Measurements from ENCODE around the gene CLCN7.

The CLCN7 gene

DNA sequence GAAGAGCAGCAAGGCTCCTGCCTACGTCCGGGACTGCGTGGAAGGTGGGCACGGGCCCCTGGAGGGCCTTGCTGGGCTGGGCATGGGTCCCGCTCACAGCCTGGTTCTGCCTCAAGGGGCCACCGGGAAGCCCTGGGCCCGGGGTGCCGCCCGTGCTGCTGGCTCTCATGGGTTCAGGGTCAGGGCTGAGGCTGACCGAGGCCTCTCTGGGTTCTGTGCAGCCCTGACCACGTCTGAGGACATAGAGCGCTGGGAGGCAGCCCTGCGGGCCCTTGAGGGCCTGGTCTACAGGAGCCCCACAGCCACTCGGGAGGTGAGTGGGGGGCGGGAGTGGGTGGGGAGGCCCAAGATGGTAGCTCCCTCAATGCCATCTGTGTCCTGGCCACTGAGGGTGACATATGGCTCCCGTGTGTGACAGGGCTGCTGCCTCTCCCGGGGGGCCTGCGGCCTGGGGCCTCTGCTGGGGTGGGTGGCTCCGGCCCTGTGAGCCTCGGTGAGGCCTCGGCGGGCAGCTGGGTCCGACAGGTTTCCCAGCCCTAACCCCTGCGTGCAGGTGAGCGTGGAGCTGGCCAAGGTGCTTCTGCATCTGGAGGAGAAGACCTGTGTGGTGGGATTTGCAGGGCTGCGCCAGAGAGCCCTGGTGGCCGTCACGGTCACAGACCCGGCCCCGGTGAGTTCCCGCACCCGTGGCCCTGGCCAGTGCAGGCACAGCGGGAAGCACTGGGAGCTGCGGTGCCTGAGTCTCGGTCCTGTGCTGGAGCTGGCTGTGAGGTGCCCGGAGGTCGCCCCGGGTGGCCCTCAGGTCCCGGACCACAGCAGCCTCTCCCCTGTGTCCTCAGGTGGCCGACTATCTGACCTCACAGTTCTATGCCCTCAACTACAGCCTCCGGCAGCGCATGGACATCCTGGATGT, 27.5 kb upstream of the CLCN7 start:
- no peak for DNase-seq

DNA sequence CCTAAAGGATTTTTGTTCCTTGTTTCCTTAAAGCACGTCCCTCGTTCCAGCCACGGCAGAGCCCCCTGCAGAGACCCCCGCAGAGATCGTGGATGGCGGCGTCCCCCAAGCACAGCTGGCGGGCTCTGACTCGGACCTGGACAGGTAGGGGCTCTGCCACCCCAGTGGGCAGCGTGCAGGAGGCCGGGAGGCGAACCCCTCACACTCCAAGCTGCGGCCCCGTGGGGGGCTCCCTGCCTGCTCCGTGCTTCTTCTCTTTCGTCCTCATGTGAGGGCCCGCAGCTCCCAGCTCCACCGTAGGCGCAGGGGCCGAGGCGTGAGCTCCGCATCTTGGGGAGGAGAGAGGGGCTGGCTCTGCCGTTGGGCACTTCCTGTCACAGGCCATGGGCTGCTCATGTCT, 26.8 kb upstream of the CLCN7 start:
- no peak for DNase-seq

DNA sequence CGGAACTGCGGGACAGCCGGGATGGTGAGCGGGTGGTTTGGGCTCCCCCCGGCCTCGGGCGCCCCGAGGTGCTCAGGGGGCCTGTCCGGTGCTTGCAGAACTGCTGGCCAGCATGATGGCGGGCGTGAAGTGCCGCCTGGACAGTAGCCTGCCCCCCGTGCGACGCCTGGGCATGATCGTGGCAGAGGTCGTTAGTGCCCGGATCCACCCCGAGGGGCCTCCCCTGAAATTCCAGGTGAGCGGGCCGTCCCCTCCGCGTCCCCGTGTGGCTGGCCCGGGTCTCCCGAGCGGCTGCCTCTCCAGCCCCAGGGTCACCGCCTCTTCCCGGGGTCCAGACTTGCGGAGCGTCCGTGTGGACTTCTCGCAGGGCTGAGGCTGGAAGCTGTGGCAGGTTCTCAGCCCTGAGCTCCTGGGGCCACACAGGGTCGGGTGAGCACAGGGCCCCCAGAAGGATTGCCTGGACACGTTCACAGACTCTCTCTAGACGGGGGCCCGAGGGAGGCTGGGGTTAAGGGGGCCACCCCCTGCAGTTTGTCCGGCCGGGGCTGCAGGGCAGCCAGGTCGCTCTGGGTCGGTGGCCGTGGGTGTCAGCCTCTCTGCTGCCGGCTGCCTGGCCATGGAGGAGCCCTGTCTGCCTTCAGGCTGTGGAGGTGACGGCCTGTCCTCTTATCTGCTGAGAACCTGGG, 25.8 kb upstream of the CLCN7 start:
- DNase-seq = no peak

DNA sequence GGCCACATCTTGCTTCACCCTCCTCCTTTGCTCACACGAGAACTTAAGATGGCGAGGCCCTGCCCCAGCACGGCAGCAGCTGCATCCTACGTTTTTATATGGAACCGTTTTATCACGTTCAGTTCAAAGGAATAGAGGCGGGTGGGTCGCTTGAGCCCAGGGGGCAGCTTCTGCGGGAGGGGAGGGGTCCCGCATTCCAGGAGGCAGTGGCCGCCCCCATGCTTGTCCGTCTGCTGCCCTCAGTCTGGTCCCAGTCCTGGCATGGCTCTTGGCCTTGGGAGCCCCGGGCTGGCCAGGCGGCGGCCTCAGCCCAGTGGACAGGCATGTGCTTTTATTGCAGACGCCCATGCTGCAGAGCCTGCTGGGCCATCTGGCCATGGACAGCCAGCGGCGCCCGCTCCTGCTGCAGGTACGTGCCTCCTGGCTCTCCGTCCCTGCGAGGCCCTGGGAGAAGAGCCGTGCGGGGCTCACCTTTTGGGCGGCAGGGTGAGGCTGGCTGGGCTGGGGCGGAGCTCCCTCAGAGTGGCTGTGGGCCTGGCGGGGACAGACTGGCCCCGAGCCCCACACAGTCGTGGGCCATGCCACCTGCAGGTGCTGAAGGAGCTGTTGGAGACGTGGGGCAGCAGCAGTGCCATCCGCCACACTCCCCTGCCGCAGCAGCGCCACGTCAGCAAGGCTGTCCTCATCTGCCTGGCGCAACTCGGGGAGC, 25.1 kb upstream of the CLCN7 start:
- no peak for DNase-seq

DNA sequence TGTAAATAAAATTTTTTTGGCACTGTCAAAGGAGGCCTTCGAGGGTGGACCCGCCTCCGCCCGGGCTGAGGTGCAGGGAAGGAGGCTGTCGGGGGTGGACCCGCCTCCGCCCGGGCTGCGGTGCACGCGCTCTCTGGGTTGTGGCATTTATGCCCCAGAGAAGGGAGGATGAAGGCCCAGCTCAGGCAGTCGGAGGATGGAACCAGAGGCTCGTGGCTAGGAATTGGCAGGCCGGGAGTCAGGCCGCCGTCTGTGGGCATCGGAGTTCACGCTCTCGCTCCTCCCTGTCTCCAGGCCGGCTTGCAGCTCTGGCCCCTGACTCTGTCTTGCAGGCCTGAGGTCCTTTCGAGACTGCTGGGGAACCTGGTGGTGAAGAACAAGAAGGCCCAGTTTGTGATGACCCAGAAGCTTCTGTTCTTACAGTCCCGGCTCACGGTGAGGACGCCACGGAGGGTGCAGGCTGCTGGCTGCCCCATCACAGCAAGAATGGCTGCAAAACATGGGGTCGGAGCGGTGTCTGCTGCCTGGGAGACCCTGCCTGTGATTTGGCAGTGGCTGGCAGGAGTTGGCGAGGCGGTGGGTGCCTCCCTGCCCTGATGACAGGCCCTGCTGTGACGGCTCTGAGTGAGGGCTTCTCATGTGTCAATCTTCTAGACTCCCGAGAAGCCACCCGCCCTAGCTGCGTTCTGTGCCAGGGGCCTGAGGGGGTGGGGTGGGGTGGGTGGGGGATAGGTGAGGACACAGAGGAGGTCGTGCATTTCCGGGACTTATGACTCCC, 24.3 kb upstream of the CLCN7 start:
- DNase-seq = no peak

DNA sequence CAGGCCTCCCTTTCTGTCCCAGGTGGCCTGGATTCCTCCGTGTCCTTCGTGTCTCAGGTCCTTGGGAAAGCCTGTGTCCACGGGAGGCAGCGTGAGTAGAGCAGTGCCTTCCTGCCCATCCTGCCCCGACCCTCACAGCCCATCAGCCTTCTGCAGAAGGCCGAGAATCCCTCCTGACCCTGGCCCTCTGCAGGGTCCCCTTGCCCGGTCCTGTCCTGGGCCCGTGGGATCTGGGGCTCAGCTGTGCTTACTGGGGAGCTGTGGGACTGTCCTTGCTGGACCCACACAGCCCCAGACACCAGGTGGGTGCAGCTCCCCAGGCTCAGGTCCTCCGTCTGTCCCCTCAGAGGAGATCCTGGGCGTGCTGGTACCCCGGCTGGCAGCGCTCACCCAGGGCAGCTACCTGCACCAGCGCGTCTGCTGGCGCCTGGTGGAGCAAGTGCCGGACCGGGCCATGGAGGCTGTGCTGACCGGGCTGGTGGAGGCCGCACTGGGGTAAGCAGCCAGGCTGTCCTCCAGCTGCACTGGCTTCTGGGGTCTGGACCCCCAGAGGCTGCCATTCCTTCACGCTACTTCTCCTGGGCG, 22.3 kb upstream of the CLCN7 start:
- no peak for DNase-seq

DNA sequence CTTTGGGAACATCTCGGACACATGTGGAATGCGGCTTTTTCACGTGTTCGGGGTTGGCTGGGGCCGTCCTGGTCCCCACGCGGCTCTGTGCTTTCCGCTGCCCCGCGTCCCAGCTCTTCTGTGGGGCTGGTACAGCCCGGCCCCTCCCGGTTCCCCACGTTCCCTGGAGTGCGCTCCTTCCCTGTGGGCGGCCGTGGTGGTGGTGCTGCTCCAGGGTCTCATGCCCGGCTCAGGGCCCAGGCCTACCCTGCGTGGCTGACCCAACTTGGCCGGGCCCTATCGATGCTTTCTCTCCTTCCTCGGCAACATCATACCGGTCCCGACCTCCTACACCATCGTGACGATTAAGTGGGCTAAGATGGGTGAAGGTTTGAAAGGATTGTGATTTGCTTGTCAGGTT, 21.6 kb upstream of the CLCN7 start:
- no peak for DNase-seq

DNA sequence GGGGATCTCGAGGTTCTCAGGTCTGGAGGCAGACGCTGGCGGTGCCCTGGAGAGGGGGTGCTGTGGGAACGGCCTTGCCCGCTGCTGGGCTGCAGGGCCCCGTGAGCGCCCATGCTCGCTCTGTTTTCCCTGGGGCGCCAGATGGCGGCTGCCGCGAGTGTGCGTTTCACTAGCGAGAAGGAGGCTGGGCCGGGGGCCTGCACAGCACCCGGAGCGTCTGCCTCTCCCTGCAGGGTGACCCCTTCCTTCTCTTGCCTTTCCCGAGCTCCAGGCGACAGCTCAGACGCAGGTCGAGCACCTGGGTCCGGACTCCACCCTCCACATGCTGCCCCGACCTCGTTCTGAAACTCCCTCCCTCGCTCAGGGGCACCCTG, 21.0 kb upstream of the CLCN7 start:
- DNase-seq = no peak

DNA sequence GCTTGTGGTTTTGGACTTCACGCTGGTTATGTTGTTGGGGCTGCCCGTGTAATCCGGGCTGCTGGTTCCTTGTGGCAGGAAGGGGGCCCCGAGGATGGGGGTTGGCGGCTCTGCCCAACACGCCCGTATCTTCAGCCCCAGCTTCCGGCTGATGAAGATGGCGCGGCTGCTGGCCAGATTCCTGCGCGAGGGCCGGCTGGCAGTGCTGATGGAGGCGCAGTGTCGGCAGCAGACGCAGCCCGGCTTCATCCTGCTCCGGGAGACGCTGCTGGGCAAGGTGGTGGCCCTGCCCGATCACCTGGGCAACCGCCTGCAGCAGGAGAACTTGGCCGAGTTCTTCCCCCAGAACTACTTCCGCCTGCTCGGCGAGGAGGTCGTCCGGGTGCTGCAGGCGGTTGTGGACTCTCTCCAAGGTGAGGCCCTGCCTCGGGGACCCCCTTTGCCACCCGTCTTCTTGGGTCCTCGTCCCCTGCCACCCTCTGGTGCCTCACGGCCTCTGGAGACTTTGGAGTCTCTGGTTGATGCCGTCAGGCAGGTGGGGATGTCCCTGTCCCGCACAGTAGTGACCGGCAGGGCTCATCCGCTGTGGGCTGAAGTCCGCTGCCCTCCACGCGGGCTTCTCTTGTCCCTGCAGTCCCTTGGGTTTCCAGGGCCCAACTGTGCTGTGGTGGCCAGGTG, 20.5 kb upstream of the CLCN7 start:
- no peak for DNase-seq

DNA sequence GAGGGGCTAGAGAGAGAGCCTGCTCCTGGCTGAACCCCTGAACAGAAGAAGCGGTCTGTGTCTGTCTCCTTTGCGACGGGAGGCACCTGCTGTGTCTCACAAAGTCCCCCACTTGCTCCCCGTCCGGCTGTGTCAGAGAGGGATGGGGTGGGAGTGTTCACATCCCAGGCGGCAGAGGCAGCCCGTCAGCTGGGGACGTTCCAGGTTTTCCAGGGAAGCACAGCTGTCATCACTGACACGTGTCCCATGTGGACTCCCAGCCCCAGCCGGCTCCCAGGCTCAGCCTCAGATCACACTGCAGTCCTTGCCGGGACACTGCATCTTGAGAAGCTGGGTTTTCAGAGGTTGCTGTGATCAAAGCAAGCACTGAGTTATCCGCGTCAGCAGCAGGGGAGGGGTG, 19.9 kb upstream of the CLCN7 start:
- no peak for DNase-seq

DNA sequence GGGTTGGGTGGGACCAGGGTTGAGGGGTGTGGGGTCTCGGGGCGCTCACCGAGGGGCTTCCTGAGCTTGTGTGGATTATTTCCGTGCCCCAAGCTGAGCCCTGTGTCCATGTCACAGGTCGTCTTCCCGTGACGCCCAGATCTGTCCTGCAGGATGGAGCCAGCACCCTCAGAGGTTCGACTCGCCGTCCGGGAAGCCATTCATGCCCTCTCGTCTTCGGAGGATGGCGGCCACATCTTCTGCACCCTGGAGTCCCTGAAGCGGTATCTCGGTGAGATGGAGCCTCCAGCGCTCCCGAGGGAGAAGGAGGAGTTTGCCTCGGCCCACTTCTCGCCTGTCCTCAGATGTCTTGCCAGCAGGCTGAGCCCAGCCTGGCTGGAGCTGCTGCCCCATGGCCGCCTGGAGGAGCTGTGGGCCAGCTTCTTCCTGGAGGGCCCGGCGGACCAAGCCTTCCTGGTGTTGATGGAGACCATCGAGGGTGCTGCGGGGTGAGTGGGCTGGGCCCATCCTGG, 19.4 kb upstream of the CLCN7 start:
- DNase-seq = no peak

DNA sequence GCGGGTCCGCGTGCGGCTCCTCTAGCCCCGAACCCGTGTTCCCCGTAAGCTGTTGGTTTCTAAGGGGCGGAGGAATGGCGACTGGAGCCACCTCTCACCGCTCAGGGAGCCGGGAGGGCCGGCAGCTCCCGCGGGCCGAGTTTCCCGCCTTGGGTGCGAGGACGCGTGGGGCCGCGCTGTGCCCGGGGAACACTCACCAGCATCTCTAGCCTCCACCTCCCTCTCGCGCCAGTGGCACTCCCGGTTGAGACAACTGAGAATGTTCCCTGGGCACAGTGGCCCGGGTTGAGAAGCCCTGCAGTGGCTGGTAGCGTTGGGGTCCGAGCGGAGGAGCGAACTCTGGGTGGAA, 18.9 kb upstream of the CLCN7 start:
- DNase-seq = no peak

DNA sequence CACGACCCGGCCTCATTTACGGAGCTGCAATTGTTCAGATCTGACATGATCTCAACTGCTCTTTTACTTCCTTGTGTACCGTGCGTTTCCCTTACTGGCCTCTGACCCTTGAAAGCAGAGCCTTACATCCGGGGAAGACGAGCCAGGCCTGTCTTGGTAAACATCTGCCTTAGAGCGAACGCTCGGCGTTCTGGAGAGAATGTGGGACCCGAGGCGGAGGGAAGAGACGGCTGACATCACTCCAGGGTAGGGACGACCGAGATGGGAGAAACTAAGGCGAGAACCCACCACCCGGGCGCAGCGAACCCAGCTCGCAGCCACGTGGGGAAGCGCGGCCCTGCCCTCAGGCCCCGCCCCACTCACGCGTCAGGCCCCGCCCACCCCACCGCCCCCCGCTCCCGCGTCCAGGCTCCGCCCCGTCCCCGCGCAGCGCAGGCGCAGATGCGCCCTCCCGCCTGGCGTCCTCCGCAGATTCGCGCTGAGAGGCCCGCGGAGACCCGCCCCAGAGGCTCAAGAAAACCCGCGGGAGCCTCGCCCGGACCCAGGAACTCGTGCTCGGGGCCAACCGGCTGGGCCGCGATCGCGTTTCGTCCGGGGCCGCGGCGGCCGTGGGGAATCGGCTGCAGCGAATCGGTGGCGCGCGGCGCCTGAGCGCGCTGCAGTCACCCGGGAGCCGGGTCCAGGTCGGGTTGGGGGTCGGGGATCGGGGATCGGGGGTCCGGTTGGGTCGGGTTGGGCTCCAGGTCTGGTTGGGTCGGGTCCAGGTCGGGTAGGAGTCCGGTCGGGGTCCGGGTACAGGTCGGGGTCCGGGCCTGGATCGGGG, 18.3 kb upstream of the CLCN7 start, which contains the start of gene TELO2:
TELO2 (plus strand) TSS at position 438 of the 823 bp plus-strand sequence. CDS start 922 bp downstream, outside the sequence.
- peak; percentile 77 for DNase-seq

DNA sequence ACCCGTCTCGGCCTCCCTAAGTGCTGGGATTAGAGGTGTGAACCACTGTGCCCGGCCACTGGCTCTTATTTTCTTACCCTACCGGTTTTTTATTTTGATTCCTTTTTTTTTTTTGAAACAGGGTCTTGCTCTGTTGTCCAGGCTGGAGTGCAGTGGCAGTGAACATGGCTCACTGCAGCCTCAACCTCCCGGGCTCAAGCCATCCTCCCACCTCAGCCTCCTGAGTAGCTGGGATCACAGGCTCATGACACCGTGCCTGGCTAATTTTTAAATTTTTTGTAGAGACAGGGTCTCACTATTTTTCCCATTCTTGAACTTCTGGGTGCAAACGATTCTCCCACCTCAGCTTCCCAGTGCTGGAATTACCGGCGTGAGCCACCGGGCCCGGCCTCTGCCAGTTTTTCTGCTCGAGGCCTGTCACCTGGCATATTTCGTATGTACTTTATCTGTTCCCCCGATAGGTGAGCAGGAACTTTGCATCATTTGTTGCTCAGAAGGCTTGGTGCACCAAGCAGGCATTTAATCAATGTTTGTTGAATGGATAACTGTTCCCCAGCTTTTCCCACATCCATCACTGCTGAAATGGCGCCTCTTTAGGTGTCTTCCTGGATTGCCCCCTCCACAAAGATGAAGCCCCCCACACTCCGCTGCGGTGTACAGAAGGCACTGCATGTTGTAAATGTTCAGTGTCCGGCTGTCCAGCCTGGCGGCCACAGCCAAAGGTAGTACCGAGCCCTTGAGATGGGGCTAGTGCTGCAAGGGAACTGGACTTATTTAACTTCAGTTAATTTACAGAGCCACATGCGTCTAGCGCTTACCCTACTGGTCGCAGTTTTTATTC, 17.5 kb upstream of the CLCN7 start:
- no peak for DNase-seq

DNA sequence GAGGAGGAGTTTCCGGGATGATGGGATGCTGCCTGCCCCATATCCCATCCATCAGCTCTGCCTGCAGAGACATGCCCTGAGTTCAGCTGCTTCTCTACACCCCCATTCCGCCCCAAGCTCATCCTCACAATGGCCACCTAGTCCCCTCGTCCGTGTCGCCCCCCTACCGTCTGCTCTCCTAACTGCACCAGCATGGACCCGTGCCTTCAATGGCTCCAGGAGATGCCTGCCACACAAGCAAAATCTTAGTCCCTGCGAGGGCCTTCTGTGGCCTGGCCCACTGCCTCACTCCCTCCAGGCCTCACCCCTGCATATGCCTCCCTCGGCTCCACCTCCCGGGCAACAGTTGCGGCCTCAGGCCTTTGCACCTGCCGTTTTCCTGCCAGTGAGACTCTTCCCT, 16.5 kb upstream of the CLCN7 start:
- DNase-seq = no peak

DNA sequence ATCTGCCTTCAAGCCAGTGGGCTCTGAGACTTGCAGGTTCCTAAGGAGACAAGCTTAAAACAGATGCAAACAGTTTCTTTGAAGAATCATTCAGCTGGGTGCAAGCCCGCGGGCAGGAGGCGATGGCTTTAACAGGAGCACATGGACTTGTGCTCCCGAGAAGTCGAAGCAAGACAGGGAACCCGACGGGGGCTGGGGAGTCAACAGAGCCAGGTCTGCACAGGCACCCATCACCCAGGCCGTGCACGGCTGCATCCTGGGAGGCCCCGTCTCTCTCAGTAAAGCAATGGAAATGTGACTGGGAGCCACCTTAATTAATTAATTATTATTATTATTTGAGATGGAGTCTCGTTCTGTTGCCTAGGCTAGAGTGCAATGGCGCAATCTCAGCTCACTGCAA, 14.2 kb upstream of the CLCN7 start:
- no peak for DNase-seq

DNA sequence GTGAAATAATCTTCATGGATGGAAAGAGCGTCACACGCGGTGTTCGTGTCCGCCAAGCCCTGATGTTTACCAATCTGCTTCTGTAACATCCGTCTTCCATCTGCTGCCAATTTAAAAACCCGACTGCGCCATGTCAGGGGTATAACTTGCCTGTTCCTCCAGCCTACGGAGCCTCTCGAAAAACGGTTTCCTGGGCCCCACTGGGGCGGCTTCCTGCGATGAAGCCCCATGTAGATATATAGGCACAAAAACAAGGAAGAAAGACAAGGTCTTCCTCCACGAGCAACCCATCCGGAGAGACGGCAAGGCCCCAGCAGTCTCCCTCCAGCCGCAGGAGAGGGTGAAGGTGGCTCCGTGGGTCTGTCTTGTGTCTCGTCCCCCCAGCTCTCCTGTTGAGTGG, 13.8 kb upstream of the CLCN7 start, which contains the start of gene PTX4:
PTX4 (minus strand) TSS at position 326 of the 400 bp plus-strand sequence; CDS start at position 291, 35 bp downstream.
- DNase-seq = no peak

DNA sequence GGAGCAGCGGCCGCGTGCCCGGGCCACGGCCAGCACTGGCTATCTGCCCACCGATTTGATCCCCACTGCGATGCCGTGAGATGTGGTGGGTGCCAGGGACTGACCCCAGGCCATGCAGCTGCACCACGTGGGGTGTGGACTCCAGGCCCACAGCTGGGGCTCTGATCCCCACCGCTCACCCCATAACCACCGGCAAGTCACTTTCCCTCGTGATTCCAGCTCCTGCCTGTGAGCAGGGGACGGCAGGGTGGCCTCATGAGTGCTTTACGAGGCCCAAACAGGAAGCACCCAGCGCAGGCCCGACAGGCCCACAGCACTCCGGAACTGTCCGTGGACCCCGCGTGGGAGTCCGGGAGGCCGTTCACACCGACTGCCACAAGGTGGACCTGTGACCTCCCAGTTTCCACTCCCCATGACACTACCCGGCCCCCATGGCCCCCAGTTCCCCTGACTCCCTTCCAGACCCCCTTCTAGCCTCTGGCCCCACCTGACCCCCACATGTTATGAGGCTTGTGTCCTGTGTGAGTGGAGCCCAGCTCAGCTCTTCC, 13.3 kb upstream of the CLCN7 start:
- no peak for DNase-seq

DNA sequence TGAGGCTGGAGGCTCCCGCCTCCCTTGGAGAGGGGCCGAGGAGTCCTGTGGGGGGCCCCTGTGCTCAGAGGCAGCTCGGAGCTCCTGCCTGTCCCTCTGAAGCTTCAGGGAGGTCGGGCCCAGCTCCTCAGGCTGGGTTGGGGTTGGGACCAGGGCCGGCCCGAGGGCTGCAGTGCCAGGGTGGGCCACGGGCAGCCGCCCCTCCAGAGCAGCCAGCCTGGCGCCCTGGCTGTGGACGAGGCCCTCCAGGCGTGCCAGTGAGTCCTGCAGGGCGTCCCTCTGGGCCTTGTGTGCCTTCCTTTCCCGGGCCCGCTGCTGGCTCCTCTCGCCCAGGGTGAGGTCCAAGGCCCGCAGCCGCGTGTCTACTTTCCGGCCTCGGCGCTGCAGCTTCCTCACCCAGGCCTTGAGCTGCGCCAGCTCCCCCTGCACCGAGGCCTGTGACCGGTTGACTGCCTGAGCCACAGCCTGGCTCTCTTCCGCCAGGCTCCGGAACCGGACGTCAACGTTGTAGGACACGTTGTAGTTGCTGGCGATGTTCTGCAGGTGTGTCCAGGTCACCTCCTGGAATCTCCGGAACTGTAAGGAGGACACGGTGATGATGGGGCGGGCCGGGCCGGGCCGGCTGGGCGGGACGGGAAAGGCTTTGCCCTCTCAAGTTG, 12.7 kb upstream of the CLCN7 start:
- DNase-seq = no peak

Data from NCI-H1092 (cell line).